ENCODE results near the gene PGC.

PGC gene

DNA sequence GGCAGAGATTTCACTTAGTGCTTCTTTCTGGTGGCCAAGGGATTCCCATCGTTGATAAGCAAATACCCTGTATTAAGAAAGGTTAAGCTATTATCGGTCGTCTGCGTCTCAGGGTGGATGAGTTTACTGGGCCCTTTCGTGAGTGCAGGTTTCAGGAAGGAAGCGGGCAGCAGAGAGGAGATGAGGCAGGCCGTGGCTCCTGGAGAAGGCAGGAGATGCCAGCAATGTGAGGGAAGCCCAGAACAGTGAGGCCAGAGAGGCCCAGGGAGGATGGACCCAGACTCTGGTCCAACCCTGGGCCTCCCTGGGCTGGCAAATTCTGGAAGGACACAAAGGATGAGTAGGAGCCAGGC is 23.0 kb downstream of the PGC start:
- Histone ChIP-seq H3K4me1 (ENCODE audit: insufficient read depth, low read length) (peaks cover 32% of the 10 kb centered on the region), H3K9ac (ENCODE audit: low read length) (no peak overlapping the region), H3K4me3 (ENCODE audit: low read depth in 1 of 2, low read length in 2 of 2) (no peak overlapping the region), H3K36me3 (ENCODE audit: insufficient read depth, low read length) (no peaks in the 10 kb centered on the region), H3K27ac (ENCODE audit: low read depth, low read length) (no peak overlapping the region), H3K27me3 (ENCODE audit: control insufficient read depth in 1 of 2, insufficient read depth in 2 of 2, low read length in 2 of 2) (no peaks in the 10 kb centered on the region), H3K9me3 (ENCODE audit: low read length) (no peaks in the 10 kb centered on the region)

DNA sequence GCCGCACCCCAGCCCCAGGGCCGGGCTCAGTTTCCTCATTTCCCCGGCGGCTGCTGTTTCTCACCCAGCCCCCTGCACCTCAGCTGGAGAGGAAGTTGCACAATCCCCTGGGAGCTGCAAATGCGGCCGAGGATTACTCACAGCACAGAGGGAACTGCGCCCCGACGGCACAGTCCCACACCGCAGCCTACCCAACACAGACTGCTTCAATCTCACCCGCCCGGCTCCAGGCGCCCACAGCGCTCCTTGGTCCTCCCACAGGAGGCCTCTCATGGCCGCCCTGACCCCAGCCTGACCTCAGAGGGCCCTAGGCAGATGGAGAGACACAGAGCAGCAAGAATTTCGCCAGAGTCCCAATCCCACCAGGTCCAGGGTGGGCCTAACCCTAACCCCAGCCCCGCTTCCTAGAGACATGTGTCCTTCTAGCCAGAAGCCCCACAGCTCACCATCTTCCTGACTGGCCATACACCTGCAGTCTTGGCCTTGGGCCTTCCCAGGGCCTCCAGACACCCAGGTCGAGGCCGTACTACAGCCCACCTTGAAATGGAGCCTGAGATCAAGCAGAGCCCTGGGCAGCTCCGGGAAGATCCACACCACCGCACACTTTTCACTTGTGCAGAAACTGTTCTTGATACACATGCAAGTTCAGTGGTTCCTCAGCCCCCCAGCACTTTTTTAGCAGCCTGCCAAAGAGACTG is 23.5 kb downstream of the PGC start:
- Histone ChIP-seq H3K4me1 (ENCODE audit: insufficient read depth, low read length) (peaks cover 32% of the 10 kb centered on the region), H3K4me3 (ENCODE audit: low read depth in 1 of 2, low read length in 2 of 2) (no peak overlapping the region), H3K9me3 (ENCODE audit: low read length) (no peaks in the 10 kb centered on the region), H3K36me3 (ENCODE audit: insufficient read depth, low read length) (no peaks in the 10 kb centered on the region), H3K9ac (ENCODE audit: low read length) (no peak overlapping the region), H3K27me3 (ENCODE audit: control insufficient read depth in 1 of 2, insufficient read depth in 2 of 2, low read length in 2 of 2) (no peaks in the 10 kb centered on the region), H3K27ac (ENCODE audit: low read depth, low read length) (no peak overlapping the region)

DNA sequence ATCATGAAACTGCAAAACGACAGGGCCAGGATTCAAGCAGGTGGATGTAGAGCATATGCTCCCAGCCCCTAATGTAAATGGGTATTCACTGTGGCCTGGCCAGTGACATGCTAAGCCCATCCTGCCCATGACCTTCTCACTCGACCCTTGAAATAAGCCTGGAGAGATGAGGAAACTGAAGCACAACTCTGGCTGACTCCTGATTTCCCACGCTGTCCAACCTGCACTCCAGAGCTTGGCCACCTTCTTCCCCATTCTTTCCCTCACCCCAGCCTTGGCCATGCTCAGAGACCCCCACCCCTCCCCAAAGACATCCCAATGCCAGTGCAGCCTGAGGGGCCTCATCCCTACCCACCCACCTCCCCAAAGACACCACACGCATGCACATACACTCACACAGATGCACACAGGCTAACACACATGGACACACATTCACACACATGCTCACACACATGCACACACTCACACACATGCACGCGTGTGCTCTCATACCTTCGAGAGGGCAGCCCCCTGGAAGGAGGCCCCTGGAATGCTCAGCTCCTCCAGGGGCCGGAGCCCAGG is 24.1 kb downstream of the PGC start:
- H3K4me1 ChIP-seq (ENCODE audit: insufficient read depth, low read length) = peaks cover 32% of the 10 kb centered on the region
- H3K27ac ChIP-seq (ENCODE audit: low read depth, low read length) = no peak overlapping the region

DNA sequence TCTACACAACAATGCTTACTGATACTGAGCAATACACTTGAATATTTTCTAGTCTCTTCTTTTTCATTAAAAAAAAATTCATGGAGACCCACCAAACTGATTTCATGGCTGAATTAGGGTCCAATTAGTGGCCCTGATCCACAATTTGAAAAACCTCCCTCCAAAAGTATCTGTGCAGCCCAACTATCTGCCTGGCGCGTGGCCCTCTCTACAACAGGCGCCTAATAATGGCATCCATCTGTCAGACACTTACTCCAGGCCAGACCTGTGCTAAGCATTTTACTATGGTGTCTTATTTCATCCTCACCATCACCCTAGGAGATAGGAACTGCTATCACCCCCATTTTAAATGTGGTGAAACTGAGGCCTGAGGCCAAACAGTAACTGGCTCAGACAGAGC is 25.8 kb downstream of the PGC start:
- Histone ChIP-seq H3K27ac (ENCODE audit: low read depth, low read length) (no peak overlapping the region), H3K4me1 (ENCODE audit: insufficient read depth, low read length) (peaks cover 46% of the 10 kb centered on the region), H3K27me3 (ENCODE audit: control insufficient read depth in 1 of 2, insufficient read depth in 2 of 2, low read length in 2 of 2) (no peaks in the 10 kb centered on the region), H3K4me3 (ENCODE audit: low read depth in 1 of 2, low read length in 2 of 2) (no peak overlapping the region), H3K36me3 (ENCODE audit: insufficient read depth, low read length) (no peaks in the 10 kb centered on the region), H3K9me3 (ENCODE audit: low read length) (no peaks in the 10 kb centered on the region), H3K9ac (ENCODE audit: low read length) (no peak overlapping the region)

More for the DNA sequence above, 24.1 kb downstream of the PGC start:
- Histone ChIP-seq H3K4me3 (ENCODE audit: low read depth in 1 of 2, low read length in 2 of 2) (no peak overlapping the region), H3K9me3 (ENCODE audit: low read length) (no peaks in the 10 kb centered on the region), H3K27me3 (ENCODE audit: control insufficient read depth in 1 of 2, insufficient read depth in 2 of 2, low read length in 2 of 2) (no peaks in the 10 kb centered on the region), H3K9ac (ENCODE audit: low read length) (no peak overlapping the region), H3K36me3 (ENCODE audit: insufficient read depth, low read length) (no peaks in the 10 kb centered on the region)

DNA sequence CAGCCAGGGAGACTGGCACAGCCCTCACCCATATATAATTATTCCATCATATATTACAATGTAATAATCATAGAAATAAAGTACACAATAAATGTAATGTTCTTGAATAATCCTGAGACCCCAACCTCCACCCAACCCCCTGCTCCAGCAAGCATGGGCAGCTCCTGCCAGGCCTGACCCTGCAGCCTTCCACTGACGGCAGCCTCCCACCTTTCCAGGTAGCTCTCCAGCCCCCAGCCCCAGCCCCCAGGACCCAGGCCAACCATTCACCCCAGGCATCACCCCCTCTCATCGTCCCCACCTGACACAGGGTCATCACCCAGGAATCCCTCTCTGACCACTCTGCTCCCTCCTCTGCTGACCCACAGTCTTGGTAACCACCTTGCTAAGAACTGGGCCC is 26.4 kb downstream of the PGC start:
- H3K4me1 ChIP-seq (ENCODE audit: insufficient read depth, low read length) = peaks cover 52% of the 10 kb centered on the region

DNA sequence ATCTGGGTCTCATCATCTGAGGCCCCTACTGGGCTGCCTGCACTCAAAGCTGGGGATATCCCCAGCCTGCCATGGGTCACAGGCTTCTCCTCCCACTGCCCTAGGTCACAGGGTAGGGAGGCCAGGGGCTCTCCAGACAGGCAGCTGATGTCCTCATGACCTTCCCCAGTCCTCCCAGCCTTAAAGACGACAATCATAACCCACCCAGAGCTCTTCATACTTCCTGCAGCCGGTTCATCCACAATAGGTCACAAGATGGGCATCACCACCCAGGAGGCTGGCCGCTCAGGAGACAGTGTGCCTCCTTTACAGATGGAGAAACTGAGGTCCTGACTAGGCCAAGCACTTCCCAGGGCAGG is 27.0 kb downstream of the PGC start:
- no peaks in the 10 kb centered on the region for H3K27me3 ChIP-seq (ENCODE audit: control insufficient read depth in 1 of 2, insufficient read depth in 2 of 2, low read length in 2 of 2)
- H3K4me1 ChIP-seq (ENCODE audit: insufficient read depth, low read length) = peaks cover 52% of the 10 kb centered on the region
- H3K36me3 ChIP-seq (ENCODE audit: insufficient read depth, low read length) = no peaks in the 10 kb centered on the region
- H3K9me3 ChIP-seq (ENCODE audit: low read length) = no peaks in the 10 kb centered on the region
- H3K27ac ChIP-seq (ENCODE audit: low read depth, low read length) = no peak overlapping the region
- no peak overlapping the region for H3K9ac ChIP-seq (ENCODE audit: low read length)
- no peak overlapping the region for H3K4me3 ChIP-seq (ENCODE audit: low read depth in 1 of 2, low read length in 2 of 2)

More for the DNA sequence above, 26.4 kb downstream of the PGC start:
- H3K4me3 ChIP-seq (ENCODE audit: low read depth in 1 of 2, low read length in 2 of 2) = no peak overlapping the region
- H3K9me3 ChIP-seq (ENCODE audit: low read length) = no peaks in the 10 kb centered on the region
- H3K9ac ChIP-seq (ENCODE audit: low read length) = no peak overlapping the region
- no peaks in the 10 kb centered on the region for H3K36me3 ChIP-seq (ENCODE audit: insufficient read depth, low read length)
- no peak overlapping the region for H3K27ac ChIP-seq (ENCODE audit: low read depth, low read length)
- no peaks in the 10 kb centered on the region for H3K27me3 ChIP-seq (ENCODE audit: control insufficient read depth in 1 of 2, insufficient read depth in 2 of 2, low read length in 2 of 2)

DNA sequence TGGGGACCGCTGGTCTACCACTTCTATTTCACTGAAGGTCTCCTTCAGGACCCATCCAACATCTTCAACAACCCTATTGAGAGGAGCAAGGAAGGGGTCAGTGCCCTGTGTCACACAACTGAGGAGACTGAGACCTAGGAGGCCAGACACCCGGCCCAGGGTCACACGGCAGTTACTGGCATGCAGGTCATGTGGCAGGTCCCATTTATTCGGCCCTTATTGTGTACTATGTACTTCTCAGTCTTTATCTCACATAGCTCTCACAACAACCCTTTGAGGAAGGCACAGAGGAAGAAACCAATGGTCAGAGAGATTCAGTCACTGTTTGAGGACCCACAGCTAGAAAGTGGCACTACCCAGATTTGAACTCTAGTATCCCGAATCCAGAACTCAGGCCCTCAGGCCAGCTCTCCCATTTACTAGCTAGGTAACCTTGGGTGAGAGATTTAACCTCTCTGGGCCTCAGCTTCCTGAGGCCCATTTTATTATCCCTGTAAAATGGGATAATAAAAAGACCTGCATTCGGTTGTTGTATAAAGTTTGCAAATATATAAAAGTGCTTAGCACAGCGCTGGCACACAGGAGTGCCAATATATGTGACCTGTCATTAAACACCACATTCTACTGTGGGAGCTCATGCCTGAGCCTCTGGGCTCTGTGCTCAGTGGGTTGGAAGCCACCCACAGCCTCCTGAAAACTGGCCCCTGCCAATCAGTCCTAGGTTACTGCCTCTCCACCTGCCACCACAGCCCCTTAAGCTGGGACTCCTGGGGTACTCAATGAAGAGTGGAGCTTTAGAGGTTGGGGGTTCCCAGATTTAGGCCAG is 27.5 kb downstream of the PGC start:
- Histone ChIP-seq H3K36me3 (ENCODE audit: insufficient read depth, low read length) (no peaks in the 10 kb centered on the region), H3K27me3 (ENCODE audit: control insufficient read depth in 1 of 2, insufficient read depth in 2 of 2, low read length in 2 of 2) (no peaks in the 10 kb centered on the region), H3K27ac (ENCODE audit: low read depth, low read length) (no peak overlapping the region), H3K4me3 (ENCODE audit: low read depth in 1 of 2, low read length in 2 of 2) (no peak overlapping the region), H3K4me1 (ENCODE audit: insufficient read depth, low read length) (peaks cover 49% of the 10 kb centered on the region), H3K9ac (ENCODE audit: low read length) (no peak overlapping the region), H3K9me3 (ENCODE audit: low read length) (no peaks in the 10 kb centered on the region)

DNA sequence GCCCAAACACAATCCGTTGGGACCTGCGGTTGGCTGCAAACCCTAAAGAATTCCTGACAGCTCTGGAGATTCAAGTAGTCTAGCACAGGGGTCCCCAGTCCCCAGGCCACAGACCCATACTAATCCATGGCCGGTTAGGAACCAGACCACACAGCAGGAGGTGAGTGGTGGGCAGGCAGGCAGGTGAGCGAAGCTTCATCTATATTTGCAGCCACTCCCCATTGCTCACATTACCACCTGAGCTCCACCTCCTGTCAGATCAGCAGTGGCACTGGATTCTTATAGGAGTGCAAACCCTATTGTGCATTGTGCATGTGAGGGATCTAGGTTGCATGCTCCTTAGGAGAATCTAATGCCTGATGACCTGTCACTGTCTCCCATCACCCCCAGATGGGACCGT is 28.4 kb downstream of the PGC start:
- H3K27me3 ChIP-seq (ENCODE audit: control insufficient read depth in 1 of 2, insufficient read depth in 2 of 2, low read length in 2 of 2) = no peaks in the 10 kb centered on the region
- peaks cover 49% of the 10 kb centered on the region for H3K4me1 ChIP-seq (ENCODE audit: insufficient read depth, low read length)
- no peaks in the 10 kb centered on the region for H3K36me3 ChIP-seq (ENCODE audit: insufficient read depth, low read length)
- H3K4me3 ChIP-seq (ENCODE audit: low read depth in 1 of 2, low read length in 2 of 2) = no peak overlapping the region
- no peak overlapping the region for H3K9ac ChIP-seq (ENCODE audit: low read length)
- no peaks in the 10 kb centered on the region for H3K9me3 ChIP-seq (ENCODE audit: low read length)
- H3K27ac ChIP-seq (ENCODE audit: low read depth, low read length) = no peak overlapping the region

DNA sequence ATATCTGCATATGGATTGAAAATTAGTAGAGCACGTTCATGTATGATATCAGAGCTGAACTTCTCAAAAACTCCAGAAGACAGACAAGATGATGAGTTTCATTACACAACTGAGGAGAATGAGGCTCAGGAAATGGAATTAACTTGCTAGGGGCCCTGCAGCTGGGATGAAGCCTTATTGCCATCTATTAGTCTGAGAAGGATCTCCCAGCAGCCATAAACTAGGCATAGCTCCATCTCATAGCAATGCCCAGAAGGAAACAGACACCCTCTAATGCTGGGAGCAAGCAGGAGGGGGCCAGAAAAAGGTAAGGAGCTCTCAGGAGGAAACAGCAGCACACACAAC is 29.8 kb downstream of the PGC start:
- H3K36me3 ChIP-seq (ENCODE audit: insufficient read depth, low read length) = no peaks in the 10 kb centered on the region
- no peak overlapping the region for H3K4me3 ChIP-seq (ENCODE audit: low read depth in 1 of 2, low read length in 2 of 2)
- no peaks in the 10 kb centered on the region for H3K9me3 ChIP-seq (ENCODE audit: low read length)
- no peaks in the 10 kb centered on the region for H3K27me3 ChIP-seq (ENCODE audit: control insufficient read depth in 1 of 2, insufficient read depth in 2 of 2, low read length in 2 of 2)
- H3K27ac ChIP-seq (ENCODE audit: low read depth, low read length) = no peak overlapping the region
- no peak overlapping the region for H3K9ac ChIP-seq (ENCODE audit: low read length)
- H3K4me1 ChIP-seq (ENCODE audit: insufficient read depth, low read length) = peaks cover 51% of the 10 kb centered on the region

DNA sequence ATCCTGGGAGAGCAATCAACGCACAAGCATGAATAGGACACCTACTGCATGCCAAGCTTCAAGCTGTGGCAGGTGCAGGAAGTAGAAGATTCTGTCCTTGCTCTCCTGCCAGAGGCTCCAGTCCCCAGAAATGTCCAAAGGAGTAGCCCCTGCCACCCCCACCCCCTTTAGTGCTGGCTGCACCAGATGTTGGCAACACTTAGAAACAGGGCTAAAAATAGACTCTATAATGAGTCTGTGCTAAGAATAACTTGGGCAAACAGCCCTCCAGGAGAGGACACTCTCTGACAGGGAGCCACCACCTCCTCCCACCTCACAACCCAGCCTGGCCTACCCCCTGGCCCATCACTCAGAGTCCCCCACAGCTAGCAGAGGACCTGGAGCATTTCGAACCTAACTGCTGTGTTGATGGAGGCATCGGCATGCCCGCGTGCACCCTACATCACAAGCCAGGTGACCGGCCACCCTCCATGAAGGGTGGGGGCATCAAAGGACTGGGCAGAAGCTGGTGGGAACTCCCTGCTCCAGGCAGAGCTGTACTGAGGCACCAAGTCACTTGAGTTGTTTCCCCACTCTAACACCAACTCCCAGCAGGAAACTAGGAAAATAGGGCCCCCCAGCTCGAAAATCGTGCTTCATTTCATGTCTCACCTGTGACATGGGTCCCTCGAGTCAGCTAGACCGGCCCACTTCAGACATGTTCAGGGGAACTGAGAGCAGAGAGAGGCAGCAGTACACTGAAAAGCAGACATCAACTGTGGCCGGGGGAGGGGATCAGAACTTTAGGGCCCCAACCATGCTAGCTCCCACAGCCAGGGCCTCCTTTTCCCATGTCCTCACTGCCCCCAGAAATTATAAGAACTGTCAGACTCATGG is 30.4 kb downstream of the PGC start:
- no peak overlapping the region for H3K9ac ChIP-seq (ENCODE audit: low read length)
- no peak overlapping the region for H3K27ac ChIP-seq (ENCODE audit: low read depth, low read length)
- H3K27me3 ChIP-seq (ENCODE audit: control insufficient read depth in 1 of 2, insufficient read depth in 2 of 2, low read length in 2 of 2) = no peaks in the 10 kb centered on the region
- no peak overlapping the region for H3K4me3 ChIP-seq (ENCODE audit: low read depth in 1 of 2, low read length in 2 of 2)
- no peaks in the 10 kb centered on the region for H3K9me3 ChIP-seq (ENCODE audit: low read length)
- no peaks in the 10 kb centered on the region for H3K36me3 ChIP-seq (ENCODE audit: insufficient read depth, low read length)
- peaks cover 56% of the 10 kb centered on the region for H3K4me1 ChIP-seq (ENCODE audit: insufficient read depth, low read length)

DNA sequence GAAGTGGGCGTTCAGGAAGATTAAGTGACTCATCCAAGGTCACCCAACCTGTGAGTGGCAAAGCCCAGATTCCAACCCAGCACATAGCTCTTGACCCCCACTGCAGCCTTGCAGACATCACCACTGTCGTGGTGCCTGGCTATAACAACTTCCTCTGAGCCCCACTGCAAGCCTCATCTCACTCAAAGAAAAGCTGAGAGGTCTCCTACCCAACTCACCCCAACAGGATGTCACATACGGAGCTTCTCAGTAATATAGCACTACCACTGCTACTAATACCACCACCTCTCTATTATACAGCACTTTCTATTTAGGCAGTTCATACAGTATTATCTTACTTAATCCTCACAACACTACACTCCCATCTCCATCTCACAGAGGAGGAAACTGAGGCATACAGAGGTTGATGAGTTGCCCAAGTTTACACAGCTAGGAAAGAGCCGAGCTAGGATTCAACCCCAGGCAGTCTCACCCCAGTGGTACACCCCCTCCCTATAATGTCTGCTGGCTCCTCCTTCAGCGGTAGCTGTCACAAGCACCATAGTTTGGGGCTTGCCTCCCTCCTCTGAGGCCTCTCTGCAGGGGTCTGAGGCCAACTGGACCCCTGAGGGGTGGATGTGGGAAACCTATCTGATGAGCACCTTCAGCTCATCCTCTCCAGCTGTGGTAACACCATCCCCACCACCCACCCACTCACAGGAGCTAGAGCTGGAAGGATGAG is 31.2 kb downstream of the PGC start:
- H3K9ac ChIP-seq (ENCODE audit: low read length) = no peak overlapping the region
- H3K27ac ChIP-seq (ENCODE audit: low read depth, low read length) = no peak overlapping the region
- H3K9me3 ChIP-seq (ENCODE audit: low read length) = no peaks in the 10 kb centered on the region
- H3K36me3 ChIP-seq (ENCODE audit: insufficient read depth, low read length) = no peaks in the 10 kb centered on the region
- peaks cover 64% of the 10 kb centered on the region for H3K4me1 ChIP-seq (ENCODE audit: insufficient read depth, low read length)
- no peak overlapping the region for H3K4me3 ChIP-seq (ENCODE audit: low read depth in 1 of 2, low read length in 2 of 2)
- H3K27me3 ChIP-seq (ENCODE audit: control insufficient read depth in 1 of 2, insufficient read depth in 2 of 2, low read length in 2 of 2) = no peaks in the 10 kb centered on the region
